Upper lobe of right lung (tissue), 1 donor: ENCODE measurements around the gene SMC6. TPM values are rescaled to one million over a fixed set of nuclear protein-coding genes. Genes with fewer than 3 reads are reported as not detected.

Experiments used
- ATAC-seq: fragments of 200-7000 bp; cut with Tn5 transposase; one replicate; pipeline ENCODE4 v1.9.1; 2020; ENCODE audit warnings: mild to moderate bottlenecking, moderate library complexity
- DNase-seq: peaks from one replicate; pipeline ENCODE4 v3.0.0-alpha.2; 2020
- H3K27ac ChIP-seq: fragments of 200-600 bp; one replicate; pipeline ENCODE4 v1.8.0; 2022
- H3K27me3 ChIP-seq: fragments of 200-600 bp; one replicate; pipeline ENCODE4 v1.8.0; 2022; ENCODE audit warnings: mild to moderate bottlenecking
- H3K36me3 ChIP-seq: fragments of 200-600 bp; one replicate; pipeline ENCODE4 v1.8.0; 2022
- H3K4me1 ChIP-seq: fragments of 200-600 bp; one replicate; pipeline ENCODE4 v1.8.0; 2022
- H3K4me3 ChIP-seq: fragments of 200-600 bp; one replicate; pipeline ENCODE4 v1.8.0; 2022; ENCODE audit warnings: mild to moderate bottlenecking
- H3K9me3 ChIP-seq: fragments of 200-600 bp; one replicate; pipeline ENCODE4 v1.8.0; 2022
- CTCF ChIP-seq: fragments of 200-600 bp; IDR thresholded peaks from one replicate; pipeline ENCODE4 v1.8.0; 2022; ENCODE audit warnings: antibody characterized with exemption
- intact Hi-C: fragments of 100-400 bp; cut with DNase I; formaldehyde crosslinking; loops from one replicate; pipeline ENCODE4 v1.11.0; 2022
- long read RNA-seq: library from polyadenylated mRNA; unstranded; transcript quantifications from one replicate; pipeline ENCODE4 v2.0.0, GENCODE V29; 2021
- total RNA-seq: library from RNA; stranded (reverse); fragmentation: NEBNext Ultra II Directional; extraction: Animal tissue kit (Norgen Biotek cat#: 25700); gene quantifications from one replicate; pipeline ENCODE4 v1.2.1, GENCODE V29; 2021
- donor health status: DM: no; HTN: yes; CAD: no; lungs with severe emphysema.

SMC6 gene, protein sequence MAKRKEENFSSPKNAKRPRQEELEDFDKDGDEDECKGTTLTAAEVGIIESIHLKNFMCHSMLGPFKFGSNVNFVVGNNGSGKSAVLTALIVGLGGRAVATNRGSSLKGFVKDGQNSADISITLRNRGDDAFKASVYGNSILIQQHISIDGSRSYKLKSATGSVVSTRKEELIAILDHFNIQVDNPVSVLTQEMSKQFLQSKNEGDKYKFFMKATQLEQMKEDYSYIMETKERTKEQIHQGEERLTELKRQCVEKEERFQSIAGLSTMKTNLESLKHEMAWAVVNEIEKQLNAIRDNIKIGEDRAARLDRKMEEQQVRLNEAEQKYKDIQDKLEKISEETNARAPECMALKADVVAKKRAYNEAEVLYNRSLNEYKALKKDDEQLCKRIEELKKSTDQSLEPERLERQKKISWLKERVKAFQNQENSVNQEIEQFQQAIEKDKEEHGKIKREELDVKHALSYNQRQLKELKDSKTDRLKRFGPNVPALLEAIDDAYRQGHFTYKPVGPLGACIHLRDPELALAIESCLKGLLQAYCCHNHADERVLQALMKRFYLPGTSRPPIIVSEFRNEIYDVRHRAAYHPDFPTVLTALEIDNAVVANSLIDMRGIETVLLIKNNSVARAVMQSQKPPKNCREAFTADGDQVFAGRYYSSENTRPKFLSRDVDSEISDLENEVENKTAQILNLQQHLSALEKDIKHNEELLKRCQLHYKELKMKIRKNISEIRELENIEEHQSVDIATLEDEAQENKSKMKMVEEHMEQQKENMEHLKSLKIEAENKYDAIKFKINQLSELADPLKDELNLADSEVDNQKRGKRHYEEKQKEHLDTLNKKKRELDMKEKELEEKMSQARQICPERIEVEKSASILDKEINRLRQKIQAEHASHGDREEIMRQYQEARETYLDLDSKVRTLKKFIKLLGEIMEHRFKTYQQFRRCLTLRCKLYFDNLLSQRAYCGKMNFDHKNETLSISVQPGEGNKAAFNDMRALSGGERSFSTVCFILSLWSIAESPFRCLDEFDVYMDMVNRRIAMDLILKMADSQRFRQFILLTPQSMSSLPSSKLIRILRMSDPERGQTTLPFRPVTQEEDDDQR
- total RNA-seq = 16.0 TPM
- long read RNA-seq, full-length matches to known transcripts = 26 of 39 reads
- long read RNA-seq, partial matches to known transcripts = 4 of 39 reads
- long read RNA-seq, other reads (novel, unspliced or antisense) = 9 of 39 reads

DNA sequence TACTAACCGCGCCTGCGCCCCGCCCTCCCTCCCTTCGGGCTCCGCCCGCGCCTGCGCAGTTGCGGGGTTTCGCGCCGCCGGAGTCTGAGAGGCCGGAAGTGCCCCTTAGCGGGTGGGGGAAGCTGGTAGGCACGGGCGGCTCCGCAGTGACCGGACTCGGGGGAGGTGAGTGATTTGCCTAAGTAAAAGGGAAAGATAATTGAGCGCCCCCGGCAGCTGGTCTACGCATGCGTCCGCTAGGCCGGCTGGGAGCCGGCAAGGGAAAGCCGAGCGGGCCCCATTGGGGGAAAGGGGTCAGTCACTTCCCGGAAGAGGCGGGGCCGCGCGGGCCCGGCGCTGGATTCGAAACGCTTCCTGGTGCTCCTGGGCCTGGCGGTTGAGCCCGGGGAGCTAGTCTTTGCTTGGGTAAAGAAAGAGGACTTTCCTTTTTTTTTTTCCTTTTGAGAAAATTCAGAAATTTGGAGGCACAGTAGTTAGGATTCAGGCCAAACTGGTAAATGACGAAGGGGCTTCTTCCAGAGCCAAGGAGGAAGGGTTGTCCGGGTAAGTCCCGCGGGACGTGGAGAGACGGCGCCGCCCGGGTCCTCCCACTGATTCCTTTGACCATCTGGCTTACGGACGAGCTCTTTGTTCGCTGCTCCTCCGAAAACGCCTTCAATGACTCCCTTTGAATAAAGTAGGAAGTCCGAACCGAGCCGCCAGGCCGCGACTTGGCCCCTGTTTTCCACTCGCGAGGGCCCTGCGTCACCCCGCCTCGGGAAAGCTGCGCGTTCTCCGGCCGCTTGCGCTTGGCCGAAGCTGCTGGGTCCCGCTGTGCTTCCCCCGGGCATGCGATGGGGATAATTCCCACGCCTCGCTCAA is at the start of gene SMC6, which contains the start of gene GEN1:
TSS of gene SMC6 (minus strand) at position 8 of the 861 bp plus-strand sequence. CDS start 7,864 bp downstream, outside the sequence.
TSS of gene GEN1 (plus strand) at position 336 of the 861 bp plus-strand sequence. CDS start 5,806 bp downstream, outside the sequence.
- ATAC-seq (peak; percentile 96), DNase-seq (peak; percentile 96)
- no peak for TF ChIP-seq CTCF
- H3K4me1 ChIP-seq = peaks cover 19% of the 10 kb centered on the region
- H3K9me3 ChIP-seq = no peaks in the 10 kb centered on the region
- intact Hi-C loops = no loop called here
- no peaks in the 10 kb centered on the region for H3K27me3 ChIP-seq
- no peaks in the 10 kb centered on the region for H3K36me3 ChIP-seq
- peak within 1 kb of the TSS; percentile 68 for H3K4me3 ChIP-seq
- H3K27ac ChIP-seq = peak within 1 kb of the TSS; percentile 96

GRCh38 chr2:17800693-17801458 is 47.3 kb upstream of the SMC6 start:
- Histone ChIP-seq H3K36me3 (no peaks in the 10 kb centered on the region), H3K27me3 (no peaks in the 10 kb centered on the region), H3K4me1 (no peaks in the 10 kb centered on the region), H3K4me3 (no peak overlapping the region), H3K27ac (no peak overlapping the region), H3K9me3 (no peaks in the 10 kb centered on the region)
- intact Hi-C loops = no loop called here
- TF ChIP-seq CTCF = no peak
- DNase-seq (no peak), ATAC-seq (no peak)

DNA sequence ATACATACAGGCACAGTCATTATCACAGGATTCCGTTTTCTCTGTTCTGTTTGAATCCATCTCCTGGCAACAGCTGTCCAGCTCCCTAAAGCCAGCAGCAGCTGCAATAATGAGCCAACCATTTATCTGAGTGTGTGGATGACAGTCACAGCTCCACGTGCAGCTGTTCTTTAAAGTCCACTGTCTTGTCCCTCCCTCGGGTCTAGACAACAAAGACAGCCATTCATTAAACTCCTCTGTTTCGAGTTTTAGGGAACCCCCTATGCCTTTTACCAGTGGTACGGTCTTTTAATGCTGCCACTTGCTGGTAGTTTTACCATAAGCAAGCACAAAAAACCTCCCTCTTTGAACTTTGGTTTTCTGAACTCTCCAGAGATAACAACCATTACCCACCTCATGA is 46.6 kb upstream of the SMC6 start:
- no peaks in the 10 kb centered on the region for H3K4me1 ChIP-seq
- H3K9me3 ChIP-seq = no peaks in the 10 kb centered on the region
- intact Hi-C loops = no loop called here
- no peak overlapping the region for H3K27ac ChIP-seq
- DNase-seq (no peak), ATAC-seq (no peak)
- TF ChIP-seq CTCF = no peak
- H3K36me3 ChIP-seq = no peaks in the 10 kb centered on the region
- no peaks in the 10 kb centered on the region for H3K27me3 ChIP-seq
- H3K4me3 ChIP-seq = no peak overlapping the region

DNA sequence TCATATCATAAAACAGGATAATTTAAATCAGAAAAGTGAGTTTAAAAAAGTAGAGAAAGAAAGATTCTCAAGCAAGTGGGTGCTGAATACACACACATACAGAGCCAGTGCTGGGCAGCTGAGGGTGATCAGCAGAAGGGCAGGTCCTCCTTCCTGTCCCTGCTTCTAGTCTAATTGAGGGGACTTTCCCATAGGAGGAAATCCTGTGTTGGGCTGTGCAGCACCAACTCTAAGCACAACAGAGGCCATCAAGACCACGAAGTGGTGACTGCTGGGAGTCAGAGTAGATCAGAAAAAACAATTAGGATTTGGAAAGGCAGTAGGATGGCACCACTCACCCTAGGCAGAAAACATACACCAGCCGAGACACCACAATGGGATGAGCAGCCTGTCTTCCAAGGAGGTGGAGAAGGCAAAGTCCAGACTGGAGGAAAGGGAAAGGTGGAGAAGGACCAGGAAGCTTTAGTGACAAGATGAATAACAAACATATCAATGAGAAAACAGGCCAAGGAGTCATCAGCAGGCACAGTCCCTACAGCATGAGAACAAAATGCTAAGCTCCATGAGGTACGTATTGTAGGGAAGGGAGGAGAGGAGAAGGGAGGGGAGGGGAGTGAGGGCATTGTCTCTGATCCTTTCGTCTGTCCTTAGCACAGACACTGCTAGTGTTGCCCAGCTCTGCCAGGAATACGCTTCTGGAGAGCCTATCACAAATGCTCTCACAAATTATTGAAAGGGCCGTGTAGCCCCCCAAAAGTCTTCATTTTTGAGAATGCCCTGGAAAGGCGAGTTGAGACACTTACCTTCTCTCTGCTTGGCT is 45.9 kb upstream of the SMC6 start:
- H3K9me3 ChIP-seq = no peaks in the 10 kb centered on the region
- no peak for TF ChIP-seq CTCF
- no peak overlapping the region for H3K27ac ChIP-seq
- H3K4me3 ChIP-seq = no peak overlapping the region
- no peaks in the 10 kb centered on the region for H3K27me3 ChIP-seq
- DNase-seq (no peak), ATAC-seq (peak; percentile 39)
- H3K36me3 ChIP-seq = no peaks in the 10 kb centered on the region
- no peaks in the 10 kb centered on the region for H3K4me1 ChIP-seq
- intact Hi-C loops = no loop called here
